ENCODE results near the gene VTI1A.

VTI1A gene

GRCh38 chr10:112546474-112546873 lies 99.5 kb downstream of the VTI1A start:
- no peak for DNase-seq (ENCODE audit: low read depth in 2 of 2)

DNA sequence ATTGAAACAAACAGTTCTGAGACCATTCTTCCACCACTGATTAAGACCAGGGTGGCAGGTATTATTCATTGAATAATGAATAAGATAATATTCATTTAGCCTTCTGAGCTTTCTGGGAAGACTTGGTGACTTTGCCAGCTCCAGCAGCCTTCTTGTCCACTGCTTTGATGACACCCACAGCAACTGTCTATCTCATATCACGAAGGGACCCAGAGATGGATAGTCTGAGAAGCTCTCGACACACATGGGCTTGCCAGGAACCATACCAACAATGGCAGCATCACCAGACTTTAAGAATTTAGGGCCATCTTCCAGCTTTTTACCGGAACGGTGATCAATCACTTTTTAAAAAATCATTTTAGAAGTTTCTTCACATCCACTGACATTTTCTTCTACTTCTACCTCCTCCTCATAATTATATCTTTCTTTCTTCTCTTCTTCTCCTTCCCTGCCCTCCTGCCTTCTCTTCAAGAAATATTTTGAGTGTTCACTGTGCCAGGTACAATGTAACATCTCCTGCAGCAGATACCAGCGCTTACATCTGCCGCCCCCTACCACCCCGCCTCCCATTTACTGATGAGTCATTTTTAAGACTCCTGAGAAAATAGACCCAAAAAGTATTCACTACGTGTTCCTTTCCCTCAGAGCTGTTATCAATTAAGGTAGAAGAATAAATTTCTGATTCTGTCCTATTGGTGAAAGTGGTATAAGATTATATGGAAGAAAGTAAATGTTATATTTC lies 101.7 kb downstream of the VTI1A start:
- DNase-seq (ENCODE audit: low read depth in 2 of 2) = no peak

DNA sequence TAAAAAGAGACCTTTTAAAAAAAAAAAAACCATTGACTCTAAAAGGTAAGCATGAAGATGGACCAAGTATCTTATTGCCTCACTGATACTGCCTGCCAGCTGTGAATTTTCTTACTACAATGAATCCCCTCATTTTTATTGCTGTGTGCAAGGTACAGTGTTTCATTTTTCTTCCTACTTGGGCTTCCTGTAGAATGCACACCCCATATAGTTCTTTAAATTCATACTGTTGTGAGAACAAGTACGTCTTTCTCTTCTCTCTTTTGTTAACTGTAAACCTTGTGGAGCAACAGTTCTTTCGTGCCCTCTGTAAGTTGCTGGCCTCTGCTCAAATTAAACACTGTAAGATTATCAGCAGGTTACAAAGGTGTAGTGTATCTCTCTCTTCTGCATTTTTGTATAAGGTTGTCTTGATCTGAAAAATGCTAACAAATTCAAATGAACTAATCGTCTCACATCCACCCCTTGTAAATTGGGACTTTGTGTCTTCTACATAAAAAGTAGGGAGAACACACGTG lies 105.6 kb downstream of the VTI1A start:
- no peak for DNase-seq (ENCODE audit: low read depth in 2 of 2)

DNA sequence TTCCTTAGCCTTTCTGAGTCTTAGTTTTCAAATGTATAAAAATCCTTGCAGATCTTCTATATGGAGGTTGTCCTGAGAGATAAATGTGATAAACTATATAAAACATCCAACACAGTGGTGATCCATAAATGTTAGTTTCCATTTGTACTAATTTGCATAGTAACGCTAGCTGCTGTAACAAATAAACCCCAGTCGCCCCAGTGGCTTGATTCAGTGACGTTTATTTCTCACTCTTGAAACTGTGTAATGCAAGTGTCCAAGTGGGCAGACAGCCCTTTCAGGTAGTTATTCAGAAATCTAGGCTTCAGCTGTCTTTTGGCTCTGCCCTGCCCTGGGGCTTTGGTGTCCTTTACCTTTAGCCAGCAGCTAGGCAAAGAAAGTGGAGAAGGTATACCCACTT lies 106.3 kb downstream of the VTI1A start:
- no peak for DNase-seq (ENCODE audit: low read depth in 2 of 2)

GRCh38 chr10:112554263-112554662 lies 107.2 kb downstream of the VTI1A start:
- DNase-seq (ENCODE audit: low read depth in 2 of 2) = no peak

GRCh38 chr10:112557197-112557596 lies 110.2 kb downstream of the VTI1A start:
- no peak for DNase-seq (ENCODE audit: low read depth in 2 of 2)

- DNase-seq (ENCODE audit: low read depth in 2 of 2) = no peak
Measured at GRCh38 chr10:112558476-112559142, 111.6 kb downstream of the VTI1A start.

DNA sequence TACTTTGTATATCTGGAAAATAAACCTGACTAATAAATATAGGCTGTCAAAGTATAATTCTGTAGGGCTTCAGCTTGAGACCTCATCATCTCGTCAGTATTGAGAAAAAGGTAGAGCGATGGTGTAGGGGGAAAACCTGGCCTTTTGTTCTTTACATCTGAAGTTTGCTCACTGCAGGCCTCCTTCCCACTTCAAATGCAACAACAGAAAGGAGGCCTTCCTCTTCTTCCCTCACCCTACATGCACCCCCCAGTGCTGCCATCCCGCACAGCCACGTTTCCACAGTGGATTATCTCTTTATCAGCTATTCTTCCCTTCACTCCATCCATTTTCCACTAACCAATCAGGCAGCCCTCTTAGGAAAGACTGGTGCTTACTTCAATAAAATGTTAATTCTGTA lies 112.3 kb downstream of the VTI1A start:
- DNase-seq (ENCODE audit: low read depth in 2 of 2) = no peak

- DNase-seq (ENCODE audit: low read depth in 2 of 2) = no peak
Measured at GRCh38 chr10:112562122-112562521, 115.1 kb downstream of the VTI1A start.

DNA sequence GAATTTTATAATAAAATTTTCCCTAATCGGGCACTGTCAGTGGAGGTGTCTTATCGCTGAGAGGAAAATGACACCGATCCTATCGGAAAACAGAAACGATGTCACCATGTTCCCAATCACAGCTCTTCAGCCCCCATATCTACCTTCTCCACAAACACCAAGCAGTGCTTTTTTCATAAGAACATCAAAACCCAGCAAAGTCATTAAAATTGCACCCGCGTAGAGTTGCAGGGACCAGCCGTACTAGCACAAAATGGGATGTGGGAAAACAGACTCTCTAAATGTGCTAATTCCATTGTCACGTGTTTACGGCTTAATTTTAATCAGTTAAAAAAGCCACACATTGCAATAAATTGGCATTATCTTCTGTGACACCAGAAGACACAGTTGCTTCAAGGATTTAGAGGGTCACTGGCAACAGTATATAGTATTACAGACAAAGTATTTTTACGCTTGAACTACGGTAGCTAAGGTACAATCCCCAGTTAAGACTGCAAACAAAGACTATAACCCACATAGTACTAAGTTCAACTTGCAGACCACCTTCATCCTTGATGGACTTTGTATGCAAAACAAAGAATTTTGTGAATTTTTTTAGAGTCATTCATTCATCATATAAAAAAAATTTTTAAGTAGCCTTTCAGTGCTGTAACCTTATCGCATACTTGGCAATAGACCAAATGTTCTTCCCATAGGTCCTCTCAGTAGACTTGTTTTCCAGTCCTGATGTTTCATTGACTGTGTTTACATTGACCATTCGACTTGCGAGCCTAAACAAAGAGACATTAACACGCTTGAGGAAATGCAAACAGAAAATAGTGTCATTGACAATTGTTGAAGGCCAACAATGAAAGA lies 116.0 kb downstream of the VTI1A start:
- no peak for DNase-seq (ENCODE audit: low read depth in 2 of 2)

DNA sequence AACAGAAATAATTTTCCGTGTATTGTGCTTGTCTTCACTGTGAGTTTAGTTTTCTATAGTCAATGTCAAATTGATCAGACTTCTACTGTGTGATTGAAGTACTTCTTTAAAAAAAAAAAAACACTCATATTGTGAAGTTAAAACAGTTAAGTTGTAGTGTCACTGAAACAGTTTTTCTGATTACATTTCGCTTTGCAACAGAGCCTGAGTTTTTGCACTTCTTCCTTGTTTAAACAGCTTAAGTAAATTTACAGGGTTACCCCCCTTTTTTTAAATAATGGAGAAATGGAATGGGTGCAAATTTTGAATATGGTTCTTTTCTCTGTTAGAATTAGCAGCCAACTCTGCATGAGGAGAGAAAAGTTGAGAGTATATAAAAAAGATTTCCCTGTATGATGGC lies 117.3 kb downstream of the VTI1A start:
- no peak for DNase-seq (ENCODE audit: low read depth in 2 of 2)

DNA sequence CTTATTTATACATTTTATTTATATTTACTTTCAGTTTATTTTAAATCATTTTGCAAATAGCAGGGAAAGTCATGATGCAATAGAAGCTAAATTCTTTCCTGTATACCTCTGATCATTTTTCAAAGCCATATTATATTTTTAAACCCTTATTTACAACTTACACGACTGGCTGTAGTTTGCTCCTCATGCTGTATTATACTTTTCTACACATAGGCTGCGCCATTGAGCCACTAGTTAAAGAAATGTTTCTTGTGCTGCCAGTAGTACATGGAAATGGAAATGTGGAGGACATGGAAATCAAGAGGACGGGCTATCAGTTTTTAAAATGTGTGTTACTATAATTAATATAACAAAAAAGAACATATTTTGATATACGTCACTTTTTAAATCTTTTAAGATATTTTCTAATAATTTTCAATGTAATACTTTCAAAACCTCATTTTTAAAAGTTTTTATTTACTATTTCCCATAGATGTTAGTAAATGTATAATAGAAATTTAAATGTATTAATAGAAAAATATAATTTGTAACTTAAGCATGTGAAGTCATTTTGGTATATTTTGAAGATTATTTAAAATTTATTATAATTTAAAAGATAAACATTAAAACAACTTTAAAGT lies 118.5 kb downstream of the VTI1A start:
- DNase-seq (ENCODE audit: low read depth in 2 of 2) = no peak

- DNase-seq (ENCODE audit: low read depth in 2 of 2) = no peak
Measured at GRCh38 chr10:112570585-112570984, 123.6 kb downstream of the VTI1A start.

DNA sequence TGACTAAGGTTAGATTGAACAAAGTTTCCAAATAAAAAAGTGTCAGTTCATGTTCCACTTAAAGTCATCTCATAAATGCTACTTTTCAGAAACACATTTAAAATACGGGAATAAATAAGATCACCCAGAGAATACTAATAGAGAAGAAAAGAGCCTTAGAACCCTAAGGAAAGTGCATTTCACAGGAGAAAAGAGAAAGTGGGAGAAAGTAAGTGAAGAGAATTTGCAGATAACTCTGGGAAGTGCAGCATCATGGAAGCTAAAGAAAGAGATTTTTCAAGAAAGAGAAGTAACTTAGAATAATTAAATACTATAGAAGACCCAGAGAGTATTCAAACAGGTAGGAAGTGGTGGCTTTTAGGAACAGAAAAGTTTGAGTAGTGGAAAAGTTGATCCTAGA lies 132.6 kb downstream of the VTI1A start:
- no peak for DNase-seq (ENCODE audit: low read depth in 2 of 2)

DNA sequence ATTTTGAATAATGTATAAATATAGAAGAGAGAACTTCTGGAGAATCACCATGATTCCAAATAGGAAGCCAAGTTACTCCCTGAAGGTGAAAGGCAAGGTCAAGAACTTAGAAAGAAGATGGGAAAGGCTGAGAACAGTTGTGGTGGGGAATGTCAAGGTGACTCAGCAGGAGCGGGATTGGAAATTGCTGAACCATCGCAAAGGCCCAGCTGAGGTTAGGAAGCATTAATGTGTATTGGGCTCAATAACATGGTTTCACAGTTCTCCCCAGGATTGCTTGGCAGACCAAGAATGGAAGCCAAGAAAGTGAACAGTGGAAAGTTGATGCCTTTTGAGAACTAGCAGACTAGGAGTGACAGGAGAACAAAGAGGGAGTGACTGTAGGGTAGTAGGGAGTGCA lies 133.3 kb downstream of the VTI1A start:
- no peak for DNase-seq (ENCODE audit: low read depth in 2 of 2)

DNA sequence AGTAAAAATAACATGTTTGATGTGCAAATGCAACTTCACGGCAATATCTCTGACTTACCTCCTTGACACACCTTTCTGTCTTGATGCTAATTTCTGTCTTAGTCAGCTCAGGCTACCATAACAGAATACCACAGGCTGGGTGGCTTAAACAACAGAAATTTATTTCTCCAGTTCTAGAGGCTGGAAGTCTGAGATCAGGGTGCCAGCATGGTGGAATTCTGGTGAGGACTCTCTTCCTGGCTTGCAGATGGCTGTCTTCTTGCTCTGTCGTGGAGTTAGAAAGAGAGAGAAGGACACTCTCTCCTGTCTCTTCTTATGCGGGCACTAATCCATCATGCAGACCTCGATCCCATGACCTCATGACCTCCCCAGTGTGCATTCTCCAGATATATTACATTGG lies 134.9 kb downstream of the VTI1A start:
- no peak for DNase-seq (ENCODE audit: low read depth in 2 of 2)

DNA sequence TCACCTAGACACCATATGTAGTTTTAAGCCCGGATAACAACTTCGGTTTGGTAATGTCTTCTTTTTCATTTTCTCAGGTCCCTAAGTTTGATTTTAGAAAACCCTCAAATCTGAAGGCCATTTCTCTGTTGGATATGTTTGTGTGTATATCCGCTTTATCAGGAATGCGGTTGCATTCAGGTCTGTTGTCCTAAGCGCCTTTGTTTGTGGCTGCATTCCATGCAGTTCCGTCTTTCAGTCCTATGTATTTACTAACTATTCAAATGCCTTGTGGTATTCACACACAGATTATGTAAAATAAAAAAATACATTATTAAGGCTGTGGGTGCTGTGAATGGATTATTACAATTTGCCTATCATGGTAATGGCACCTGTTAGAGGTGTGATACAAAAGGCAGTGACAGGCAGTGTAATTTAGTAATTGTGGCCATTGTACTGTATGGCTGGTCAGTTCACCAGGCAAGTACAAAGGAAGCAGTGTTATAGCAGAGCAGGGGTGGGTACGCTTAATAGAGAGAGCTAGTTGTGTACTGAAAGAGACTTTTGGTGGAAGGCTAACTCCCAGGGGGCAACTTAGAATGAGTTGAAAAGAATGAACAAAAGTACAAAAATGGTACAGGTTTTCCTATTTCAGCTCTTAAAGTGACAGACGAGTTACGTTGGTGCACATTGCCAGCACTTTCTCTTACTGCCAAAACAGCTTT lies 136.4 kb downstream of the VTI1A start:
- no peak for DNase-seq (ENCODE audit: low read depth in 2 of 2)

DNA sequence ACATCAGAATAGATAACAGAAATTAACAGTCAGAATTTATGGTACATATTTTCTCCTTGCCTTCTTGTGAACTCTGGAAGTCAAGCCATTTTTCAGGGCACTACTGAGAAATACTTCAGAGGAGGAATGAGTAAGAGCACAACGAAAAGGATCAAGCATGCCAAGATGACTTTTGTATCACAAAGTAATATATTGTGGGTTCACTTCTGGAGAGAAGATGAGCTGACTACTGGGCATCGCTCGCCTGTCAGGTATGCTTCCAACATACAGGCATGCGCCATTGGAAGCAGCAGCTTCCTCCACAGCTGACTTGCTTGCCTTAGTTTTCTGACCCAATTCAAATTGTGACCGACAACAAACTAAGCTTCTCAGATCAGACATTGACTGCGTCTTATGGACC lies 137.3 kb downstream of the VTI1A start:
- no peak for DNase-seq (ENCODE audit: low read depth in 2 of 2)

GRCh38 chr10:112585126-112585525 lies 138.1 kb downstream of the VTI1A start:
- no peak for DNase-seq (ENCODE audit: low read depth in 2 of 2)

DNA sequence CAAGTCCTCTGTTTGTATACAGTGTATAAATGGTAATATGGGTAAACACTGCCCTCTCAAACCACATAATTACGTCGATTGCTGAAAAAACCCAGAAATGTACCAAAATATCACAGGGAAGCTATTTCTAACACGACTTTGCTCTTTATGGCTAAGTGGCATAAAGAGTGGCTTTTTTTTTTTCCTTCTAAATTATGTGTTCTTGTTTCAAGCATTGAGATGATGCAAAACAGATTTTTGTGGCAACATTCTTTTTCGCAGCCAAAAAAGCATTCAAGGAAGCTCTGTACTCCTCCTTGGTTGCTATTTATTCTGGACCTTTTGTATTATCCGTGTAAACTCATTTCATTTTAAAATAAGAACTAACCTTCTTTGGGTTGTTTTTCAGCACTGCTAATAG lies 138.9 kb downstream of the VTI1A start:
- no peak for DNase-seq (ENCODE audit: low read depth in 2 of 2)

- no peak for DNase-seq (ENCODE audit: low read depth in 2 of 2)
Measured at GRCh38 chr10:112587729-112588128, 140.7 kb downstream of the VTI1A start.

All from stimulated activated CD4-positive, alpha-beta T cell treated with anti-CD3 and anti-CD28 coated beads, Interleukin-1b, Interleukin-23, amount 100 ng/mL, for 4 hours (primary cell).